NCI-H446 (cell line): ENCODE data around the gene DDX1.
A peak's percentile ranks its signal among the peaks of the same experiment; 100 is the strongest.

Source experiments
- DNase-seq, 2 experiments: peaks; one replicate each; lab custom pipeline; 2025; lab: John Stamatoyannopoulos, UW

DDX1 gene

GRCh38 chr2:15562354-15563031 lies 29.2 kb upstream of the DDX1 start:
- no peak for DNase-seq

- no peak for DNase-seq
These were observed 28.2 kb upstream of the DDX1 start for GRCh38 chr2:15563227-15564100.

- no peak for DNase-seq
These were observed 26.3 kb upstream of the DDX1 start for GRCh38 chr2:15565392-15565791.

- DNase-seq = no peak
These were observed 25.5 kb upstream of the DDX1 start for GRCh38 chr2:15565994-15566671.

GRCh38 chr2:15566912-15567311 lies 24.8 kb upstream of the DDX1 start:
- no peak for DNase-seq

GRCh38 chr2:15568874-15569273 lies 22.8 kb upstream of the DDX1 start:
- no peak for DNase-seq

- no peak for DNase-seq
These were observed 21.6 kb upstream of the DDX1 start for GRCh38 chr2:15570104-15570503.

GRCh38 chr2:15571729-15572128 lies 19.9 kb upstream of the DDX1 start:
- DNase-seq = no peak

GRCh38 chr2:15577071-15577735 lies 14.5 kb upstream of the DDX1 start:
- DNase-seq = peak; percentile 46 to 77

GRCh38 chr2:15579641-15580040 lies 12.0 kb upstream of the DDX1 start:
- no peak for DNase-seq

GRCh38 chr2:15580451-15580850 lies 11.2 kb upstream of the DDX1 start:
- DNase-seq = no peak

GRCh38 chr2:15582710-15583357 lies 8.8 kb upstream of the DDX1 start:
- no peak for DNase-seq

GRCh38 chr2:15583826-15584225 lies 7.8 kb upstream of the DDX1 start:
- DNase-seq = no peak

- no peak for DNase-seq
These were observed 7.4 kb upstream of the DDX1 start for GRCh38 chr2:15584316-15584715.

- DNase-seq = no peak
These were observed 6.8 kb upstream of the DDX1 start for GRCh38 chr2:15584767-15585469.

GRCh38 chr2:15588329-15588919 lies 3.2 kb upstream of the DDX1 start:
- peak; percentile 31 to 69 for DNase-seq

- DNase-seq = no peak
These were observed 336 bp upstream of the DDX1 start for GRCh38 chr2:15591373-15591691.

GRCh38 chr2:15593327-15593705 lies 1.6 kb downstream of the DDX1 start:
- DNase-seq = no peak

GRCh38 chr2:15594291-15595256 lies 2.9 kb downstream of the DDX1 start:
- DNase-seq = no peak
